Sigmoid colon (tissue), 7 donors: ENCODE results near the gene NEURL2. TPM values are rescaled to one million over a fixed set of nuclear protein-coding genes. Genes with fewer than 3 reads are reported as not detected.

Experiments
- DNase-seq: peaks from one replicate; pipeline ENCODE4 v3.0.0-alpha.2; 2019
- H3K27ac ChIP-seq, 4 donors: fragments of 200-600 bp; sonication (generic); one replicate each; pipeline ENCODE4 v1.5.1; 2016 to 2019; ENCODE audit warnings: mild to moderate bottlenecking in 1 of 4
- H3K27me3 ChIP-seq, 3 donors: fragments of 200-600 bp; sonication (generic); one replicate each; pipeline ENCODE4 v1.5.1; 2019; ENCODE audit warnings: mild to moderate bottlenecking in 1 of 3
- H3K36me3 ChIP-seq, 4 donors: fragments of 200-600 bp; sonication (generic); one replicate each; pipeline ENCODE4 v1.5.1; 2016 to 2019
- H3K4me1 ChIP-seq, 4 donors: fragments of 200-600 bp; sonication (generic); one replicate each; pipeline ENCODE4 v1.5.1; 2017 to 2019
- H3K4me3 ChIP-seq, 4 donors: fragments of 200-600 bp; sonication (generic); one replicate each; pipeline ENCODE4 v1.5.1; 2017 to 2019; ENCODE audit warnings: mild to moderate bottlenecking in 2 of 4, moderate library complexity in 1 of 4
- H3K9me3 ChIP-seq, 4 donors: fragments of 200-600 bp in 3 of 4; sonication (generic) in 3 of 4; one replicate each; pipeline versions ENCODE4 v1.5.1 to v1.6.1; 2013 to 2019
- CTCF ChIP-seq, 4 experiments: fragments of 450-650 bp in 3 of 4; fragments of 200-600 bp in 1 of 4; IDR thresholded peaks; one replicate each; pipeline ENCODE4 v1.5.1; 2016 to 2019; ENCODE audit warnings: antibody characterized with exemption in 4 of 4, mild to moderate bottlenecking in 3 of 4, moderate library complexity in 2 of 4
- EP300 ChIP-seq, 4 donors: sonication (generic); formaldehyde crosslinking; IDR thresholded peaks; one replicate each; pipeline ENCODE4 v1.6.1; 2017; ENCODE audit warnings: antibody characterized with exemption in 4 of 4
- POLR2A ChIP-seq, 2 donors: fragments of 450-650 bp; IDR thresholded peaks; one replicate each; pipeline ENCODE4 v1.6.1; 2016; ENCODE audit warnings: antibody characterized with exemption in 2 of 2, mild to moderate bottlenecking in 2 of 2, moderate library complexity in 2 of 2
- POLR2AphosphoS5 ChIP-seq, 4 donors: sonication (generic); formaldehyde crosslinking; IDR thresholded peaks; one replicate each; pipeline ENCODE4 v1.6.1; 2017; ENCODE audit warnings: antibody characterized with exemption in 4 of 4
- WGBS, 2 donors: extraction: QIAGEN DNeasy Blood & Tissue Kit; methylation state at CpG; one replicate each; pipeline ENCODE4 v1.1.7; 2013; 5-methylcytosine and 5-hydroxymethylcytosine counted together
- intact Hi-C: fragments of 100-400 bp; cut with DNase I; formaldehyde crosslinking; loops from one replicate; pipeline ENCODE4 v1.15.1; 2023
- polyA plus RNA-seq, 3 donors: library from polyadenylated mRNA; stranded (reverse); fragments of 200-250 nt; gene quantifications; one replicate each; pipeline ENCODE4 v1.2.3, GENCODE V29; 2013
- total RNA-seq, 4 donors: library from RNA; depleted of rRNA; stranded (reverse); fragments of >200 nt; gene quantifications; one replicate each; pipeline ENCODE4 v1.1.0, GENCODE V29; 2016
- donor health status: healthy with polysubstance abuse.
- donor health status: Bipolar disorder and iron deficiency.
- donor health status: healthy.

Gene NEURL2
- total and polyA plus RNA-seq, 7 donors = 1.8 to 25.8 (median 18.9) TPM

DNA sequence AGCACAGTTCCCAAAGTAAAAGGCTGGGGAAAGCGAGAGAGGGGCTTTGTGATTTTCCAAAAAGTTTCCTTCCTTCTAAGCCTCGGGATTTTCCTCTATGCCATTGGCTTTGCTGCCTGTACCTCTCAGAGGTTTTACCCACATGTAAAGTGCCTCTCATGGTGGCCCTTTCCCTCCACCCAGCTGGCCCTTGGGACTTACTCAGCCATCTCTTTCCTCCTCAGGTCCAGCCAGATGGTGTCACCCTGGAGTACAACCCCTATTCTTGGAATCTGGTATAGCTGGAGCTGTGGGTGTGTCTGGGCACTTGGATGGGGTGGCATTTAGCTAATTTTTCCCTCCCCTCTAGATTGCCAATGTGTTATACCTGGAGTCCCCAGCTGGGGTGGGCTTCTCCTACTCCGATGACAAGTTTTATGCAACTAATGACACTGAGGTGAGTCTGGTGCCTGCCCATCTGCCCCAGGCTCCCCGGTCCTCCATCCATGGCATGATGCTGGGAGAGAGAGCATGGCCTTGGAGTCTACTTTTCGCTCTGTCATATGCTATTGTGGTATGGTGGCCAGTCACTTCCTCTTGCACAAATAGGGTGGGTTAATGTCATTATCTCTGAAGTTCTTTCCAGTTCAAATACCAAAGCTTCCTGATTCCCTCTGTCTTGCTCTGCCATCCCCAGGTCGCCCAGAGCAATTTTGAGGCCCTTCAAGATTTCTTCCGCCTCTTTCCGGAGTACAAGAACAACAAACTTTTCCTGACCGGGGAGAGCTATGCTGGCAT lies 1.2 kb upstream of the NEURL2 start:
- intact Hi-C loops = loop anchor here (5.0 kb wide), 1 partner anchor 60 kb away; the partner anchor contains the start of gene SNX21
- WGBS, 2 donors = 67 to 79% methylated on average over 9 of the region's 9 CpGs
- H3K4me3 ChIP-seq = peak overlapping the region; percentile 57 to 95 (median 81)

DNA sequence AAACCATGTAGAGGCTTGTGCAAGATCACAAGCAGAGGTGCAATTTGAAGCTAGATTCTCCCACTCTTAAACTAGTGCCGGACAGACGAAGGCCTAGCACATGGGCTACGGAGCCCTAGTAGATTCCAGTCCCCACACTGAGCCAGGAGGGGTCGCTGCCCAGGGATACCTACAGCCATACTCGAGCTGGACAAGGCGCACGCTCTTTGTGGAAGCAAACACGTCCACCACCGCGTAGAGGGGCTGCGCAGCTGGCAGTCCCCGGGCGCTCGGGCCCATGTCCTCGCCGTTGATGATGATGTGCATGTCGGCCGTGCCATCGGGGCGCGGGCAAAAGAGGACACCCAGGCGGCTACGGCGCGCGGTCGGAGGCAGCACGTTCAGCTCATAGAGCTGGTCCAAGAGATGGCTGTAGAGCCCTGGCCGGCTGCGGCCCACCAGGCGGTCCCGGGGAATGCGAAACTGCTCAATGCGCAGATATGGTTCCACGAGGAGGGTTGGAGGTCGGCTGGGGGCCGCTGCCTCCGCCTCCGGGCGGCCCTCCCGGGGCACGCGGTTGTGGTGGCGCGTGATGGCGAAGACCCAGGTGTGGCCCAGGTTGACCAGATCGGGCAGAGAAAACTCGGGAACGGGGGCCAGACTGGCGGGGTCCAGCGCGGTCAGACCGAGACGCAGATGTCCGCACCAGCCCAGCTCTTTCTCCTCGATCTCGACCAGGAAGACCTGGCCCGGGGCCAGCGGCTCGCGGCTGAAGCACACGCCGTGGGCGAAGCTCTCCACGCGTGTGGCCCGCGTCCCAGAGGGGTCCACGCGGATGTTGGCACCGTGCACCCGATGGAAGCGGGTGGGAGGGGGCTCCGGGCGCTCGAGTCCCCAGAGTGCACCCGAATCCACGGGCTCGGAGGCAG lies 677 bp downstream of the NEURL2 start:
- intact Hi-C loops = loop anchor here (2.0 to 5.0 kb wide), 3 partner anchors 44 to 92 kb away; partner anchors contain the start of genes PCIF1 and SNX21
- Histone ChIP-seq H3K9me3 (no peaks in the 10 kb centered on the region), H3K36me3 (peaks cover 7 to 51% (median 14%) of the 10 kb centered on the region in 4 donors), H3K4me1 (peaks cover 0 to 40% (median 29%) of the 10 kb centered on the region in 4 donors), H3K27me3 (no peaks in the 10 kb centered on the region), H3K27ac (peak overlapping the region; percentile 89 to 93 (median 91)), H3K4me3 (peak overlapping the region; percentile 57 to 95 (median 81))
- DNase-seq = peak; percentile 94
- TF ChIP-seq POLR2AphosphoS5 (IDR thresholded peaks at IDR 0.05) (peak; percentile 14 to 54 (median 46)), POLR2A (IDR thresholded peaks at IDR 0.05) (no peak), CTCF (IDR thresholded peaks at IDR 0.05) (peak in 3 of 4 experiments; percentile 42 to 67 (median 56)), EP300 (IDR thresholded peaks at IDR 0.05) (no peak)
- WGBS, 2 donors = 1% methylated on average over 79 of the region's 79 CpGs

More for the DNA sequence above, 1.2 kb upstream of the NEURL2 start:
- TF ChIP-seq EP300 (IDR thresholded peaks at IDR 0.05) (no peak), POLR2A (IDR thresholded peaks at IDR 0.05) (no peak), CTCF (IDR thresholded peaks at IDR 0.05) (no peak)
- DNase-seq = peak; percentile 59
- Histone ChIP-seq H3K9me3 (no peaks in the 10 kb centered on the region), H3K27me3 (no peaks in the 10 kb centered on the region), H3K27ac (peak overlapping the region in 3 of 4 donors; percentile 89 to 93 (median 91)), H3K4me1 (peaks cover 0 to 40% (median 29%) of the 10 kb centered on the region in 4 donors), H3K36me3 (peaks cover 15 to 53% (median 30%) of the 10 kb centered on the region in 4 donors)

GRCh38 chr20:45888681-45889080 lies 2.3 kb downstream of the NEURL2 start:
- intact Hi-C loops = no loop called here
- 90 to 96% methylated on average over 3 of the region's 3 CpGs for WGBS, 2 donors

DNA sequence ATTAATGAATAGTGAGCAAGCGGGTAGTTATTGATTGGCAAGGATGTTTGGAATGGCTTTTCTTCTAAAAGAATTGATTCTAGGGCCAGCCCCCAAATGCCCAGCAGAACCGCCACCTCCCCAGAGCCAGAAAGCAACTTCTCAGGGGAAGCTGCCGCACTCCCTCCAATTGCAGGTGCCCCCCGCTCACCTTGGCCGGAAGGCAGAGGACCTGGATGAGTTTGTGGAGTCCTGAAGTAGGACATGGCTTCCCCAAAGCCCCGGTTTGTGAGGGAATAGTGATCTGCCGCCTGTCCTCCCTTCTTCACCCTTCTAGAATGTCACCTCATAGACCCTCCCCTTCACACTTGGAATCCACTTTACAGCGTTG lies 3.7 kb downstream of the NEURL2 start, which contains the start of gene SPATA25:
Gene SPATA25, minus strand, starts transcription at position 277 of the 370 bp plus-strand sequence. Its CDS starts 32 bp downstream, at position 245.
- Histone ChIP-seq H3K4me3 (no peak within 1 kb of the TSS), H3K27me3 (no peaks in the 10 kb centered on the region), H3K4me1 (peaks cover 0 to 34% (median 28%) of the 10 kb centered on the region in 4 donors), H3K36me3 (peaks cover 6 to 51% (median 12%) of the 10 kb centered on the region in 4 donors), H3K9me3 (no peaks in the 10 kb centered on the region), H3K27ac (no peak within 1 kb of the TSS)
- DNase-seq = no peak
- no peak for TF ChIP-seq CTCF (IDR thresholded peaks at IDR 0.05)
- TF ChIP-seq POLR2A (IDR thresholded peaks at IDR 0.05) = no peak
- TF ChIP-seq POLR2AphosphoS5 (IDR thresholded peaks at IDR 0.05) = no peak
- TF ChIP-seq EP300 (IDR thresholded peaks at IDR 0.05) = no peak
- intact Hi-C loops = no loop called here
- WGBS, 2 donors = 92 to 94% methylated on average over 8 of the region's 8 CpGs

More at GRCh38 chr20:45888681-45889080, 2.3 kb downstream of the NEURL2 start:
- Histone ChIP-seq H3K27me3 (no peaks in the 10 kb centered on the region), H3K4me3 (no peak overlapping the region), H3K36me3 (peaks cover under 1 to 51% (median 2%) of the 10 kb centered on the region in 4 donors), H3K9me3 (no peaks in the 10 kb centered on the region), H3K27ac (no peak overlapping the region), H3K4me1 (peaks cover 0 to 45% (median 32%) of the 10 kb centered on the region in 4 donors)
- DNase-seq = no peak
- TF ChIP-seq POLR2A (IDR thresholded peaks at IDR 0.05) (no peak), POLR2AphosphoS5 (IDR thresholded peaks at IDR 0.05) (no peak)
